Measurements from ENCODE around the gene FBXO30.

FBXO30 gene

GRCh38 chr6:145814501-145815308 lies at the start of gene FBXO30:
Gene FBXO30 (minus strand): TSS chr6:145814795. CDS start chr6:145806405, 8,390 bp downstream.
- peak; percentile 94 to 96 for DNase-seq
- TF ChIP-seq POLR2A (IDR thresholded peaks at IDR 0.05; ENCODE audit: low read length) (peak; percentile 89), GATA1 (IDR thresholded peaks at IDR 0.05; ENCODE audit: low read depth, low read length) (no peak)

- TF ChIP-seq GATA1 (IDR thresholded peaks at IDR 0.05; ENCODE audit: low read depth, low read length) (no peak), POLR2A (IDR thresholded peaks at IDR 0.05; ENCODE audit: low read length) (no peak)
- DNase-seq = no peak
Measured at GRCh38 chr6:145863988-145864616, 49.5 kb upstream of the FBXO30 start.

GRCh38 chr6:145863366-145863765 lies 48.8 kb upstream of the FBXO30 start:
- TF ChIP-seq GATA1 (IDR thresholded peaks at IDR 0.05; ENCODE audit: low read depth, low read length) (no peak), POLR2A (IDR thresholded peaks at IDR 0.05; ENCODE audit: low read length) (no peak)
- no peak for DNase-seq

- DNase-seq = no peak
- TF ChIP-seq GATA1 (IDR thresholded peaks at IDR 0.05; ENCODE audit: low read depth, low read length) (no peak), POLR2A (IDR thresholded peaks at IDR 0.05; ENCODE audit: low read length) (no peak)
Measured at GRCh38 chr6:145860562-145860961, 46.0 kb upstream of the FBXO30 start.

GRCh38 chr6:145850671-145851070 lies 36.1 kb upstream of the FBXO30 start:
- no peak for DNase-seq
- TF ChIP-seq POLR2A (IDR thresholded peaks at IDR 0.05; ENCODE audit: low read length) = no peak
- no peak for TF ChIP-seq GATA1 (IDR thresholded peaks at IDR 0.05; ENCODE audit: low read depth, low read length)

- TF ChIP-seq GATA1 (IDR thresholded peaks at IDR 0.05; ENCODE audit: low read depth, low read length) (no peak), POLR2A (IDR thresholded peaks at IDR 0.05; ENCODE audit: low read length) (no peak)
- DNase-seq = no peak
Measured at GRCh38 chr6:145848541-145848940, 33.9 kb upstream of the FBXO30 start.

- DNase-seq = peak in 1 of 2 experiments; percentile 35
- no peak for TF ChIP-seq GATA1 (IDR thresholded peaks at IDR 0.05; ENCODE audit: low read depth, low read length)
- TF ChIP-seq POLR2A (IDR thresholded peaks at IDR 0.05; ENCODE audit: low read length) = no peak
Measured at GRCh38 chr6:145845557-145845956, 31.0 kb upstream of the FBXO30 start.

- peak; percentile 60 to 73 for DNase-seq
- TF ChIP-seq GATA1 (IDR thresholded peaks at IDR 0.05; ENCODE audit: low read depth, low read length) = no peak
- no peak for TF ChIP-seq POLR2A (IDR thresholded peaks at IDR 0.05; ENCODE audit: low read length)
Measured at GRCh38 chr6:145844933-145845540, 30.4 kb upstream of the FBXO30 start.

- TF ChIP-seq POLR2A (IDR thresholded peaks at IDR 0.05; ENCODE audit: low read length) (no peak), GATA1 (IDR thresholded peaks at IDR 0.05; ENCODE audit: low read depth, low read length) (no peak)
- DNase-seq = no peak
Measured at GRCh38 chr6:145842693-145843546, 28.3 kb upstream of the FBXO30 start.

- TF ChIP-seq GATA1 (IDR thresholded peaks at IDR 0.05; ENCODE audit: low read depth, low read length) (no peak), POLR2A (IDR thresholded peaks at IDR 0.05; ENCODE audit: low read length) (no peak)
- DNase-seq = no peak
Measured at GRCh38 chr6:145841668-145842067, 27.1 kb upstream of the FBXO30 start.

GRCh38 chr6:145839653-145840052 lies 25.1 kb upstream of the FBXO30 start:
- no peak for DNase-seq
- TF ChIP-seq POLR2A (IDR thresholded peaks at IDR 0.05; ENCODE audit: low read length) (no peak), GATA1 (IDR thresholded peaks at IDR 0.05; ENCODE audit: low read depth, low read length) (no peak)

- no peak for DNase-seq
- TF ChIP-seq GATA1 (IDR thresholded peaks at IDR 0.05; ENCODE audit: low read depth, low read length) (no peak), POLR2A (IDR thresholded peaks at IDR 0.05; ENCODE audit: low read length) (no peak)
Measured at GRCh38 chr6:145838305-145838704, 23.7 kb upstream of the FBXO30 start.

- DNase-seq = no peak
- TF ChIP-seq POLR2A (IDR thresholded peaks at IDR 0.05; ENCODE audit: low read length) = no peak
- no peak for TF ChIP-seq GATA1 (IDR thresholded peaks at IDR 0.05; ENCODE audit: low read depth, low read length)
Measured at GRCh38 chr6:145836772-145837171, 22.2 kb upstream of the FBXO30 start.
